ENCODE results near the gene TMEM222.

Gene TMEM222

GRCh38 chr1:27342778-27343638, 21.0 kb downstream of the TMEM222 start:
- peak; percentile 81 for DNase-seq

- DNase-seq: no peak
Measured at GRCh38 chr1:27343639-27344025, 21.7 kb downstream of the TMEM222 start.

- DNase-seq: no peak
Measured at GRCh38 chr1:27345272-27345671, 23.3 kb downstream of the TMEM222 start.

GRCh38 chr1:27346357-27346756, 24.4 kb downstream of the TMEM222 start:
- DNase-seq: no peak

- DNase-seq: no peak
Measured at GRCh38 chr1:27346991-27347624, 25.1 kb downstream of the TMEM222 start.

- peak; percentile 87 for DNase-seq
Measured at GRCh38 chr1:27348861-27349783, 27.2 kb downstream of the TMEM222 start.

- DNase-seq: peak; percentile 86
Measured at GRCh38 chr1:27349784-27350662, 28.1 kb downstream of the TMEM222 start.

- no peak for DNase-seq
Measured at GRCh38 chr1:27350663-27351540, 28.9 kb downstream of the TMEM222 start.

GRCh38 chr1:27351541-27352107, 29.7 kb downstream of the TMEM222 start:
- DNase-seq: no peak

GRCh38 chr1:27353166-27353565, 31.2 kb downstream of the TMEM222 start:
- DNase-seq: no peak

GRCh38 chr1:27353629-27354028, 31.7 kb downstream of the TMEM222 start:
- no peak for DNase-seq

GRCh38 chr1:27355683-27356082, 33.7 kb downstream of the TMEM222 start:
- no peak for DNase-seq

- no peak for DNase-seq
Measured at GRCh38 chr1:27356277-27356618, 34.3 kb downstream of the TMEM222 start.

- peak; percentile 28 for DNase-seq
Measured at GRCh38 chr1:27356619-27357280, 34.8 kb downstream of the TMEM222 start.

GRCh38 chr1:27357281-27358037, 35.5 kb downstream of the TMEM222 start:
- DNase-seq: peak; percentile 73

GRCh38 chr1:27358038-27358927, 36.3 kb downstream of the TMEM222 start:
- DNase-seq: no peak

GRCh38 chr1:27358928-27359313, 37.0 kb downstream of the TMEM222 start:
- DNase-seq: no peak

GRCh38 chr1:27359822-27360158, 37.8 kb downstream of the TMEM222 start:
- no peak for DNase-seq

Measured in NCI-H69 (cell line).